T-cell (primary cell): ENCODE data around the gene WDFY4. TPM values are rescaled to one million over a fixed set of nuclear protein-coding genes. Genes with fewer than 3 reads are reported as not detected.

Source experiments
- ATAC-seq, 4 experiments: fragments of 200-7000 bp in 3 of 4; fragments of 150-1000 bp in 1 of 4; cut with Tn5 transposase; replicated peaks in 1 of 4; 1 replicate in 3 of 4; 2 replicates in 1 of 4; pipeline ENCODE4 v1.10.0; 2021; ENCODE audit warnings: moderate library complexity in 3 of 4, mild to moderate bottlenecking in 2 of 4, moderate number of reproducible peaks in 1 of 4
- CTCF ChIA-PET, 2 donors: fragments of 300-600 bp; sonication (Branson Sonifier 250); formaldehyde crosslinking; loops; one replicate each; lab custom pipeline; 2022; ENCODE audit warnings: antibody characterized with exemption in 2 of 2; lab: Charles Lee
- POLR2A ChIA-PET, 2 donors: fragments of 300-600 bp; sonication (Branson Sonifier 250); formaldehyde crosslinking; loops; one replicate each; lab custom pipeline; 2022; ENCODE audit warnings: antibody characterized with exemption in 2 of 2; lab: Charles Lee
- DNase-seq, 35 experiments: peaks; one replicate each; pipeline versions ENCODE4 v3.0.0 to v3.0.0-alpha.2; 2013 to 2023
- H3K27ac ChIP-seq: one replicate; pipeline ENCODE4 v1.5.1; 2013; ENCODE audit warnings: low read length
- H3K27me3 ChIP-seq, 2 experiments: replicated peaks in 1 of 2; 1 replicate in 1 of 2; 2 replicates in 1 of 2; pipeline versions ENCODE4 v1.6.1 to v1.7.0; 2013; ENCODE audit warnings: low read length in 1 of 2, mixed read lengths in 1 of 2; ENCODE audit not compliant: control insufficient read depth in 2 of 2, insufficient read depth in 2 of 2; ENCODE audit errors: extremely low read depth in 1 of 2
- H3K36me3 ChIP-seq, 2 donors: 1 replicate in 1 of 2; 2 replicates in 1 of 2; pipeline versions ENCODE4 v1.6.1 to v1.7.0; 2013; ENCODE audit warnings: low read length in 1 of 2; ENCODE audit not compliant: control insufficient read depth in 2 of 2, insufficient read depth in 1 of 2; ENCODE audit errors: extremely low read depth in 1 of 2
- H3K4me1 ChIP-seq, 2 experiments: 1 replicate in 1 of 2; 2 replicates in 1 of 2; pipeline versions ENCODE4 v1.6.1 to v1.7.0; 2013; ENCODE audit warnings: low read length in 2 of 2, mixed read lengths in 1 of 2; ENCODE audit not compliant: insufficient read depth in 2 of 2, control insufficient read depth in 1 of 2; ENCODE audit errors: extremely low read depth in 1 of 2
- H3K4me3 ChIP-seq, 2 donors: 1 replicate in 1 of 2; 2 replicates in 1 of 2; pipeline versions ENCODE4 v1.5.1 to v1.7.0; 2013; ENCODE audit warnings: mild to moderate bottlenecking in 2 of 2, low read length in 1 of 2, moderate library complexity in 1 of 2; ENCODE audit not compliant: control insufficient read depth in 1 of 2; ENCODE audit errors: extremely low read depth in 1 of 2
- H3K9me3 ChIP-seq: 2 replicates; pipeline ENCODE4 v1.7.0; 2013
- H3K27ac Mint-ChIP-seq, 2 donors: one replicate each; pipeline ENCODE4 v1.8.0; 2020 to 2021; ENCODE audit warnings: mild to moderate bottlenecking in 2 of 2, mixed read lengths in 2 of 2
- H3K27me3 Mint-ChIP-seq, 2 donors: one replicate each; pipeline ENCODE4 v1.8.0; 2021 to 2022; ENCODE audit warnings: mixed read lengths in 2 of 2
- H3K36me3 Mint-ChIP-seq: one replicate; pipeline ENCODE4 v1.8.0; 2021; ENCODE audit warnings: mixed read lengths
- H3K4me1 Mint-ChIP-seq, 3 donors: one replicate each; pipeline ENCODE4 v1.8.0; 2020 to 2022; ENCODE audit warnings: mixed read lengths in 3 of 3, mild to moderate bottlenecking in 1 of 3
- H3K4me3 Mint-ChIP-seq, 3 donors: one replicate each; pipeline ENCODE4 v1.8.0; 2020 to 2022; ENCODE audit warnings: mild to moderate bottlenecking in 3 of 3, mixed read lengths in 3 of 3, moderate library complexity in 3 of 3
- H3K9me3 Mint-ChIP-seq, 3 donors: one replicate each; pipeline ENCODE4 v1.8.0; 2020 to 2022; ENCODE audit warnings: mixed read lengths in 3 of 3
- WGBS: methylation state at CpG from one replicate; pipeline ENCODE4 v1.1.5; 2013; ENCODE audit warnings: missing lambda C conversion rate; ENCODE audit not compliant: insufficient coverage; 5-methylcytosine and 5-hydroxymethylcytosine counted together
- total RNA-seq, 35 experiments: library from RNA in 6 of 35; stranded (reverse) in 6 of 35; fragments of 120-200 nt in 1 of 35; gene quantifications; one replicate each; pipeline versions ENCODE4 v1.2.1 to v1.2.4 and lab custom pipeline; 2013 to 2026

WDFY4 gene
- total RNA-seq, 5 donors from 2014 or later (not counting 1 experiment from before 2014, with no cell fraction given) = 2.6 to 15.5 (median 4.2) TPM

GRCh38 chr10:48885376-48885775, 200.7 kb downstream of the WDFY4 start:
- no peaks in the 10 kb centered on the region for H3K36me3 ChIP-seq
- DNase-seq (no peak), ATAC-seq (no peak)
- no peaks in the 10 kb centered on the region for H3K27me3 Mint-ChIP-seq
- H3K4me1 Mint-ChIP-seq = no peaks in the 10 kb centered on the region
- ChIA-PET CTCF (no interaction called here), POLR2A (no interaction called here)
- no peaks in the 10 kb centered on the region for H3K9me3 ChIP-seq
- WGBS = no CpG with 5 or more reads among the region's 2 CpGs
- H3K27ac Mint-ChIP-seq = no peak overlapping the region
- H3K9me3 Mint-ChIP-seq = no peaks in the 10 kb centered on the region
- no peaks in the 10 kb centered on the region for H3K36me3 Mint-ChIP-seq
- H3K4me3 Mint-ChIP-seq = no peak overlapping the region
- peaks cover 0 to 12% of the 10 kb centered on the region in 2 experiments for H3K27me3 ChIP-seq
- H3K27ac ChIP-seq = no peak overlapping the region
- no peaks in the 10 kb centered on the region for H3K4me1 ChIP-seq
- H3K4me3 ChIP-seq = no peak overlapping the region

GRCh38 chr10:48887982-48888381, 203.3 kb downstream of the WDFY4 start:
- Histone ChIP-seq H3K36me3 (no peaks in the 10 kb centered on the region), H3K27me3 (peaks cover 0 to 6% of the 10 kb centered on the region in 2 experiments)
- POLR2A ChIA-PET = no interaction called here

GRCh38 chr10:48890888-48891850, 206.5 kb downstream of the WDFY4 start:
- Mint-ChIP-seq H3K27me3 (no peaks in the 10 kb centered on the region), H3K36me3 (no peaks in the 10 kb centered on the region), H3K27ac (no peak overlapping the region), H3K9me3 (no peaks in the 10 kb centered on the region), H3K4me3 (no peak overlapping the region), H3K4me1 (no peaks in the 10 kb centered on the region)
- Histone ChIP-seq H3K4me1 (no peaks in the 10 kb centered on the region), H3K27ac (no peak overlapping the region), H3K4me3 (no peak overlapping the region), H3K9me3 (no peaks in the 10 kb centered on the region), H3K36me3 (no peaks in the 10 kb centered on the region), H3K27me3 (peaks cover 0 to 4% of the 10 kb centered on the region in 2 experiments)
- ATAC-seq (no peak), DNase-seq (no peak)
- 95% methylated on average over 10 of the region's 11 CpGs for WGBS
- ChIA-PET POLR2A (no interaction called here), CTCF (no interaction called here)

More at GRCh38 chr10:48887982-48888381, 203.3 kb downstream of the WDFY4 start:
- no peaks in the 10 kb centered on the region for H3K9me3 ChIP-seq
- CTCF ChIA-PET = interaction anchor here in 1 of 2 donors (0.7 kb wide), 1 partner anchor 12 kb away, joined by 3 read pairs; no protein-coding TSS in a partner anchor
- Mint-ChIP-seq H3K9me3 (no peaks in the 10 kb centered on the region), H3K27me3 (no peaks in the 10 kb centered on the region), H3K36me3 (no peaks in the 10 kb centered on the region), H3K4me3 (no peak overlapping the region), H3K27ac (no peak overlapping the region), H3K4me1 (no peaks in the 10 kb centered on the region)
- WGBS = 90% methylated on average over 1 of the region's 1 CpG
- no peak overlapping the region for H3K4me3 ChIP-seq
- no peak overlapping the region for H3K27ac ChIP-seq
- ATAC-seq (no peak), DNase-seq (no peak)
- H3K4me1 ChIP-seq = no peaks in the 10 kb centered on the region

DNA sequence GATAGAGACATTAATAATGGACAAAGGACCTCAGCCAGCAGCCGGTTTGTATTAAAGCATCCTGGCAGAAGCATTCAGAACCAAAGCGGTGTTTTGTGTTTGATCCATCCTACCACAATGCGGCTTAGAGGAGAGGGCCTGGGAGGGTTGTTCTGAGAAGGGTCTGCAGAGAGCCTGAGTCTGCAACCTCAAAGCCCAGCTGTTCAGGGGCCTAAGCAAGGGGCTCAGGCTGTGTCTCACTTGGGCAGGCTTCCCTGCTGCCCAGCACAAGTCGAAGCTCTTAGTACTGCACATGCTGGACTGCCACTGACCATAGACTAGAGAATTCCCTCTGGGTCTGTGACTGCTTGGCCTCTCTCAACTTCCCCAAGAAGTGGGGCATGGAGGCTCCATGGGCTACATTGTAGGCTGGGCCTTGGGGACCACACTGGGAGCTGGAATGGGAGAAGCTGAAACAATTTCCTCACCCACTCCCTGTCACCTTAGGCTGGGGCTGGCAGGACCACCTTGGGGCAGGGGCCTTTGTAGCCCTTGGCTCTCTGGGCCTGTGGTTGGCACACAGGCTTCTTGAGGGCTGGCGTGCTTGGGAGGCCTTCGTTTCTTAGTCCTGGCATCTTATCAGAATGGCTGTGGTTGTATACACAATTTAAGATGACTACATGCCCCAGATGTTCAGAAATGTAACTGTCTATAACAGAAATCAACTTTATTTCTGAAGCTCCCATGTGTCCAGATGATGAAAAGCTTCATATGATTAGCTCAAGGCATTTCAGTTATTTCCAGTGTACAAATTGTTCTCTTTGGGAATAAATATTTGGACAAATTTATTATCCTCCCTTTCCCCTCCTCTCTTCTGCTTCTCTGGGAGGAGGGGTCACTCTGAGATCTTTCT, 210.5 kb downstream of the WDFY4 start:
- no peak overlapping the region for H3K4me3 Mint-ChIP-seq
- no peak for ATAC-seq
- H3K36me3 ChIP-seq = no peaks in the 10 kb centered on the region
- ChIA-PET CTCF (no interaction called here), POLR2A (no interaction called here)
- no peak overlapping the region for H3K27ac ChIP-seq
- no peaks in the 10 kb centered on the region for H3K36me3 Mint-ChIP-seq
- H3K4me3 ChIP-seq = no peak overlapping the region
- peaks cover 0 to 7% of the 10 kb centered on the region in 2 experiments for H3K27me3 ChIP-seq
- no peaks in the 10 kb centered on the region for H3K4me1 Mint-ChIP-seq
- DNase-seq = no peak
- H3K27ac Mint-ChIP-seq = no peak overlapping the region
- H3K9me3 ChIP-seq = no peaks in the 10 kb centered on the region
- no peaks in the 10 kb centered on the region for H3K9me3 Mint-ChIP-seq
- H3K27me3 Mint-ChIP-seq = no peaks in the 10 kb centered on the region
- H3K4me1 ChIP-seq = no peaks in the 10 kb centered on the region
- 83% methylated on average over 3 of the region's 6 CpGs for WGBS

DNA sequence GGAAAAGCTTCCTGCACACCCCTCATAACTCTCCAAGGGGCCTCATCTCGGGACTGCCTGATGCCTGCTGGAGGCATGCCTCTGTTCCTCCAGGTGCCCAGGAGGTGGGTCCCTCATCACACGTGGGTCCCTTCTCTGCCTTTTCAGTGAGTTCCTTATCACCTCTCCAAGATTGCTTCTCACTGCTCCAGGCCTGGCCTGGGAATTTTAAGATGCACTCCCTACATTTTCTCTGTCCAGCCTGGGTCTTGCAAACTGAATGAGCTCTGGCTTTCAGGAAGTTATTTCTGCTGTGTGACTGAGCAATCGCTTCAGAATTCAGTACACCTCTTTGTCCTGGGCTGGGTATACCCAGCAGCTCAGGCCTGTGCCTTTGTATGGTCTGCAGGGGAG, 211.1 kb downstream of the WDFY4 start:
- Histone ChIP-seq H3K4me3 (no peak overlapping the region), H3K36me3 (no peaks in the 10 kb centered on the region), H3K9me3 (no peaks in the 10 kb centered on the region), H3K4me1 (no peaks in the 10 kb centered on the region), H3K27ac (no peak overlapping the region), H3K27me3 (peaks cover 0 to 7% of the 10 kb centered on the region in 2 experiments)
- no peaks in the 10 kb centered on the region for H3K9me3 Mint-ChIP-seq
- H3K36me3 Mint-ChIP-seq = no peaks in the 10 kb centered on the region
- ATAC-seq = no peak
- no peaks in the 10 kb centered on the region for H3K27me3 Mint-ChIP-seq
- 63% methylated on average over 3 of the region's 3 CpGs for WGBS
- H3K4me3 Mint-ChIP-seq = no peak overlapping the region
- ChIA-PET CTCF (no interaction called here), POLR2A (no interaction called here)
- H3K4me1 Mint-ChIP-seq = no peaks in the 10 kb centered on the region
- H3K27ac Mint-ChIP-seq = no peak overlapping the region
- no peak for DNase-seq

GRCh38 chr10:48896756-48897440, 212.2 kb downstream of the WDFY4 start:
- DNase-seq (no peak), ATAC-seq (no peak)
- H3K36me3 ChIP-seq = no peaks in the 10 kb centered on the region
- Mint-ChIP-seq H3K4me3 (no peak overlapping the region), H3K4me1 (no peaks in the 10 kb centered on the region), H3K36me3 (no peaks in the 10 kb centered on the region), H3K9me3 (no peaks in the 10 kb centered on the region), H3K27me3 (no peaks in the 10 kb centered on the region), H3K27ac (no peak overlapping the region)
- peaks cover 0 to 7% of the 10 kb centered on the region in 2 experiments for H3K27me3 ChIP-seq
- 83% methylated on average over 13 of the region's 13 CpGs for WGBS
- no peaks in the 10 kb centered on the region for H3K4me1 ChIP-seq
- ChIA-PET CTCF (no interaction called here), POLR2A (no interaction called here)
- no peak overlapping the region for H3K27ac ChIP-seq
- no peaks in the 10 kb centered on the region for H3K9me3 ChIP-seq
- no peak overlapping the region for H3K4me3 ChIP-seq
